Type B pancreatic cell (in vitro differentiated cells): Measurements from ENCODE around the gene TUBA8. TPM values are rescaled to one million over a fixed set of nuclear protein-coding genes. Genes with fewer than 3 reads are reported as not detected.
"Not testable (repeated sequence)": the region's sequence is repeated elsewhere in the genome, so short reads cannot be mapped to it uniquely, and the experiment has no call there.

Source experiments
- DNase-seq: peaks from one replicate; pipeline ENCODE4 v3.0.0; 2021; ENCODE audit warnings: mixed read lengths; ENCODE audit not compliant: unreplicated experiment; ENCODE audit errors: extremely low spot score
- H3K27ac Mint-ChIP-seq: 2 replicates; pipeline ENCODE4 v1.8.0; 2021; ENCODE audit warnings: mild to moderate bottlenecking, mixed read lengths
- H3K27me3 Mint-ChIP-seq: 2 replicates; pipeline ENCODE4 v1.8.0; 2021; ENCODE audit warnings: mixed read lengths
- H3K36me3 Mint-ChIP-seq: 2 replicates; pipeline ENCODE4 v1.8.0; 2021; ENCODE audit warnings: mixed read lengths
- H3K4me1 Mint-ChIP-seq: one replicate; pipeline ENCODE4 v1.8.0; 2021; ENCODE audit warnings: mixed read lengths; ENCODE audit not compliant: unreplicated experiment
- H3K4me3 Mint-ChIP-seq: 2 replicates; pipeline ENCODE4 v1.8.0; 2021; ENCODE audit warnings: mild to moderate bottlenecking, mixed read lengths
- H3K9me3 Mint-ChIP-seq: 2 replicates; pipeline ENCODE4 v1.8.0; 2021; ENCODE audit warnings: mixed read lengths
- CTCF ChIP-seq: fragments of 200-600 bp; sonication (generic); conservative IDR thresholded peaks from 2 replicates; pipeline ENCODE4 v1.5.0; 2021; ENCODE audit warnings: antibody characterized with exemption, mild to moderate bottlenecking
- total RNA-seq: library from RNA; stranded (reverse); gene quantifications from 2 replicates; pipeline ENCODE4 v1.2.1, GENCODE V29; 2021; ENCODE audit warnings: low replicate concordance

The TUBA8 gene
- total RNA-seq, 1 donor from 2014 or later = 1.7 TPM

GRCh38 chr22:18130699-18131429 is 20.3 kb downstream of the TUBA8 start:
- TF ChIP-seq CTCF = no peak

GRCh38 chr22:18133452-18133851 is 22.8 kb downstream of the TUBA8 start:
- H3K36me3 Mint-ChIP-seq = no peaks in the 10 kb centered on the region
- H3K4me1 Mint-ChIP-seq = no peaks in the 10 kb centered on the region
- H3K27ac Mint-ChIP-seq = no peak overlapping the region
- no peak overlapping the region for H3K4me3 Mint-ChIP-seq
- DNase-seq = no peak
- H3K9me3 Mint-ChIP-seq = no peaks in the 10 kb centered on the region
- H3K27me3 Mint-ChIP-seq = no peaks in the 10 kb centered on the region
- TF ChIP-seq CTCF = no peak

More at GRCh38 chr22:18130699-18131429, 20.3 kb downstream of the TUBA8 start:
- H3K4me1 Mint-ChIP-seq = no peaks in the 10 kb centered on the region
- no peak overlapping the region for H3K27ac Mint-ChIP-seq
- H3K36me3 Mint-ChIP-seq = peaks cover 6% of the 10 kb centered on the region
- H3K9me3 Mint-ChIP-seq = no peaks in the 10 kb centered on the region
- H3K4me3 Mint-ChIP-seq = no peak overlapping the region
- no peaks in the 10 kb centered on the region for H3K27me3 Mint-ChIP-seq
- no peak for DNase-seq

DNA sequence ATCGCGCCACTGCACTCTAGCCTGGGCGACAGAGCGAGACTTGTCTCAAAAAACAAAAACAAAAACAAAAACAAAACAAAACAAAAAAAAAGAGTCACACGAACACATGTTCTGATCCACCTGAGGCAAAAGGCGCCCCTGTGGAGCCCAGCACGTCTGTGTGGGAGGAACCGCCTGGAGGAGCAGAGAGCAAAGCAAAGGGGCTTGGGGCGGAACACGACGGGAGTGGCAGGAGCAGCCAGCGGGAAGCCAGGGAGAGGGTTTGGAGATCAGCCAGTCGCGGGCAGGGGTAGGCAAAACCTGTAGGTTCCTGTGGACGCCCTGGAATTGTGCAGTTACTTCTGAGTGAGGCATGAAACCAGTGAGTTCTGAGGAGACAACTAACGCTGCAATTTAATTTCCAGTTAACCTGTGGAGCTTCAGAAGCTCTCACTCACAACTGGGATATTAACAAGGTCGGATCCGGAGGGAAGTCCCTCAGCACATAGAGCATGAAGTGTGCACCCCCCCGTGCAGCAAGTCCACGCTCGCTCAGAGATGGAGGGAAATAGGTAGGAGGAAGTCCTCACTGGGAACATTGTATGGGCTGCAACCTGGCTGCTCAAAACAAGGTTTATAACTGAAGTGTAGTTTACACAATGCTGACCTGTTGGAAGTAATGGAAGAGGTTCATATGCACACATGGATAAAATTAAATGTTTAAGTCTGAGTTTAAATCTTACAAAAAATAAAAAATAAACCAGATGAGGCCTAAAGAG is 26.1 kb downstream of the TUBA8 start:
- Mint-ChIP-seq H3K27me3 (no peaks in the 10 kb centered on the region), H3K4me1 (no peaks in the 10 kb centered on the region), H3K27ac (no peak overlapping the region), H3K9me3 (no peaks in the 10 kb centered on the region), H3K36me3 (no peaks in the 10 kb centered on the region), H3K4me3 (no peak overlapping the region)
- no peak for TF ChIP-seq CTCF
- no peak for DNase-seq

DNA sequence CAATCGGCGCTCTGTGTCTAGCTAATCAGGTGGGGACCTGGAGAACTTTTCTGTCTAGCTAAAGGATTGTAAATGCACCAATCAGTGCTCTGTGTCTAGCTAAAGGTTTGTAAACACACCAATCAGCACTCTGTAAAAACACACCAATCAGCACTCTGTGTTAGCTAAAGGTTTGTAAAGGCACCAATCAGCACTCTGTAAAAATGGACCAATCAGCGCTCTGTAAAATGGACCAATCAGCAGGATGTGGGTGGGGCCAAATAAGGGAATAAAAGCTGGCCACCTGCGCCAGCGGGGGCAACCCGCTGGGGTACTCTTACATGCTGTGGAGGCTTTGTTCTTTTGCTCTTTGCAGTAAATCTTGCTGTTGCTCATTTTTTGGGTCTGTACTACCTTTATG is 30.4 kb downstream of the TUBA8 start:
- not testable (repeated sequence) for H3K4me3 Mint-ChIP-seq, H3K4me1 Mint-ChIP-seq, DNase-seq, H3K27ac Mint-ChIP-seq, H3K9me3 Mint-ChIP-seq, H3K36me3 Mint-ChIP-seq, H3K27me3 Mint-ChIP-seq

- Mint-ChIP-seq H3K27ac (no peak overlapping the region), H3K9me3 (peaks cover 3% of the 10 kb centered on the region), H3K4me1 (no peaks in the 10 kb centered on the region), H3K27me3 (no peaks in the 10 kb centered on the region), H3K4me3 (no peak overlapping the region), H3K36me3 (no peaks in the 10 kb centered on the region)
- DNase-seq = no peak
- TF ChIP-seq CTCF = no peak
Observed at GRCh38 chr22:18144105-18144504, 33.5 kb downstream of the TUBA8 start.
